K562 treated with DMSO at 1 percent for 4 hours (cell line): ENCODE measurements around the gene CHN1. TPM values are rescaled to one million over a fixed set of nuclear protein-coding genes. Genes with fewer than 3 reads are reported as not detected.

Source experiments
- total RNA-seq: library from RNA; unstranded; fragments of 300-600 nt; gene quantifications from 2 replicates; pipeline ENCODE4 v1.2.3, GENCODE V29; 2022; ENCODE audit not compliant: insufficient read depth

The CHN1 gene
- not detected in 2 replicates for total RNA-seq

GRCh38 chr2:175004980-175005732 lies at the start of gene CHN1:
Gene CHN1, minus strand, starts transcription at chr2:175005381. Its CDS starts 469 bp downstream, at chr2:175004912.

GRCh38 chr2:174764280-174765255 lies 240.6 kb downstream of the CHN1 start, which contains the start of gene CHRNA1:
Gene CHRNA1, minus strand, starts transcription at chr2:174764472. Its CDS starts 78 bp downstream, at chr2:174764394.

Other genes with a start within 250 kb of the CHN1 start
- gene CHRNA1, start 240.9 kb downstream of the CHN1 start, total RNA-seq, result not detected in 2 replicates
- gene ATF2, start 162.8 kb upstream of the CHN1 start, total RNA-seq, result 16.3 and 23.6 TPM in 2 replicates
- gene ATP5MC3, start 176.3 kb upstream of the CHN1 start, total RNA-seq, result 533 and 540 TPM in 2 replicates